OCI-LY7 (cell line): ENCODE results near the gene ZNF407.

Experiments
- CTCF ChIP-seq: fragments of 200-600 bp; sonication (generic); conservative IDR thresholded peaks from 2 replicates; pipeline ENCODE4 v1.5.1; 2014; ENCODE audit warnings: mild to moderate bottlenecking, antibody characterized with exemption, low read length, moderate library complexity, mixed read lengths
- EZH2phosphoT487 ChIP-seq: fragments of 200-600 bp; sonication (generic); IDR thresholded peaks from 2 replicates; pipeline ENCODE4 v1.6.1; 2018; ENCODE audit warnings: low read depth, borderline replicate concordance, mild to moderate bottlenecking, mixed run types, antibody characterized with exemption, low read length, moderate library complexity, mixed read lengths

GRCh38 chr18:74610051-74610615 lies 12.5 kb downstream of the ZNF407 start:
- no peak for TF ChIP-seq EZH2phosphoT487
- no peak for TF ChIP-seq CTCF
